HEK293 (cell line): Measurements from ENCODE around the gene PPFIA4.

Experiments used
- CTCF ChIA-PET: fragments of 350-600 bp; formaldehyde crosslinking; extraction: SDS; loops from one replicate; lab custom pipeline; 2021; ENCODE audit warnings: antibody characterized with exemption; lab: Yijun Ruan, JAX
- POLR2A ChIA-PET: fragments of 300-600 bp; formaldehyde crosslinking; extraction: SDS; loops from one replicate; lab custom pipeline; 2020; ENCODE audit warnings: antibody characterized with exemption, inconsistent platforms; lab: Yijun Ruan, JAX
- H3K27ac ChIP-seq: fragments of 200-500 bp; sonication (Bioruptor generic); 2 replicates; pipeline ENCODE4 v1.5.1; 2014; ENCODE audit warnings: low read depth, low read length, control low read depth, inconsistent platforms; ENCODE audit errors: extremely low read depth
- H3K36me3 ChIP-seq, 2 experiments: fragments of 200-500 bp in 1 of 2; sonication (Bioruptor generic) in 1 of 2; 1 replicate in 1 of 2; 2 replicates in 1 of 2; pipeline ENCODE4 v1.5.1; 2014 to 2017; ENCODE audit warnings: inconsistent platforms in 2 of 2, low read length in 2 of 2; ENCODE audit not compliant: control insufficient read depth in 2 of 2, insufficient read depth in 1 of 2
- H3K4me1 ChIP-seq: fragments of 200-500 bp; sonication (Bioruptor generic); 2 replicates; pipeline ENCODE4 v1.5.1; 2014; ENCODE audit warnings: mild to moderate bottlenecking, low read length, inconsistent platforms; ENCODE audit not compliant: control insufficient read depth, insufficient read depth
- H3K4me3 ChIP-seq: 2 replicates; pipeline ENCODE4 v1.5.1; 2011; ENCODE audit warnings: low read depth, mild to moderate bottlenecking, control low read depth, low read length, moderate library complexity
- H3K9me3 ChIP-seq: fragments of 200-500 bp; sonication (Bioruptor generic); 2 replicates; pipeline ENCODE4 v1.5.1; 2014; ENCODE audit warnings: low read depth, low read length, inconsistent platforms; ENCODE audit not compliant: control insufficient read depth, insufficient read depth
- BCL11B ChIP-seq: fragments of 450-650 bp; formaldehyde crosslinking; IDR thresholded peaks from 2 replicates; pipeline ENCODE4 v1.5.1; 2016; ENCODE audit warnings: low read depth, missing biosample characterization, missing genetic modification characterization
- PBX3 ChIP-seq: sonication (generic); formaldehyde crosslinking; IDR thresholded peaks from 2 replicates; pipeline ENCODE4 v1.8.1; 2022; ENCODE audit warnings: mild to moderate bottlenecking, moderate library complexity, missing genetic modification reagents
- SP7 ChIP-seq: fragments of 450-650 bp; formaldehyde crosslinking; IDR thresholded peaks from 2 replicates; pipeline ENCODE4 v1.5.1; 2016; ENCODE audit warnings: missing biosample characterization, missing genetic modification characterization
- TRIM28 ChIP-seq: IDR thresholded peaks from 2 replicates; pipeline ENCODE4 v1.6.1; 2011; ENCODE audit warnings: low read length, control low read depth, borderline replicate concordance
- WT1 ChIP-seq: fragments of 450-650 bp; formaldehyde crosslinking; IDR thresholded peaks from 2 replicates; pipeline ENCODE4 v1.5.1; 2016; ENCODE audit warnings: missing biosample characterization, missing genetic modification characterization
- ZBTB11 ChIP-seq: fragments of 450-650 bp; formaldehyde crosslinking; conservative IDR thresholded peaks from 2 replicates; pipeline ENCODE4 v1.5.1; 2016; ENCODE audit warnings: low read depth, missing biosample characterization, missing genetic modification characterization
- ZNF16 ChIP-seq: fragments of 450-650 bp; formaldehyde crosslinking; IDR thresholded peaks from 2 replicates; pipeline ENCODE4 v1.5.1; 2016; ENCODE audit warnings: low read depth, missing biosample characterization, missing genetic modification characterization
- ZNF184 ChIP-seq: fragments of 450-650 bp; IDR thresholded peaks from 2 replicates; pipeline ENCODE4 v1.5.1; 2018; ENCODE audit warnings: missing biosample characterization, mild to moderate bottlenecking, missing genetic modification characterization
- ZNF280C ChIP-seq: fragments of 450-650 bp; formaldehyde crosslinking; IDR thresholded peaks from 2 replicates; pipeline ENCODE4 v1.5.1; 2016; ENCODE audit warnings: missing biosample characterization, missing genetic modification characterization
- ZNF341 ChIP-seq: fragments of 450-650 bp; formaldehyde crosslinking; IDR thresholded peaks from 2 replicates; pipeline ENCODE4; 2016; ENCODE audit warnings: low read depth, missing biosample characterization, missing genetic modification characterization
- ZNF391 ChIP-seq: fragments of 450-650 bp; formaldehyde crosslinking; IDR thresholded peaks from 2 replicates; pipeline ENCODE4 v1.5.1; 2016; ENCODE audit warnings: low read depth, missing biosample characterization, missing genetic modification characterization, borderline replicate concordance
- ZNF398 ChIP-seq: fragments of 450-650 bp; formaldehyde crosslinking; IDR thresholded peaks from 2 replicates; pipeline ENCODE4 v1.5.1; 2017; ENCODE audit warnings: missing biosample characterization, missing genetic modification characterization
- ZNF449 ChIP-seq: fragments of 450-650 bp; formaldehyde crosslinking; IDR thresholded peaks from 2 replicates; pipeline ENCODE4 v1.5.1; 2017; ENCODE audit warnings: missing biosample characterization, mild to moderate bottlenecking, missing genetic modification characterization, moderate library complexity
- ZNF549 ChIP-seq: fragments of 450-650 bp; IDR thresholded peaks from 2 replicates; pipeline ENCODE4 v1.5.1; 2018; ENCODE audit warnings: missing biosample characterization, missing genetic modification characterization, mild to moderate bottlenecking, inconsistent platforms, moderate library complexity
- ZNF585B ChIP-seq: fragments of 450-650 bp; formaldehyde crosslinking; IDR thresholded peaks from 2 replicates; pipeline ENCODE4 v1.5.1; 2016; ENCODE audit warnings: missing biosample characterization, missing genetic modification characterization
- ZNF600 ChIP-seq: fragments of 450-650 bp; formaldehyde crosslinking; IDR thresholded peaks from 2 replicates; pipeline ENCODE4 v1.5.1; 2016; ENCODE audit warnings: missing biosample characterization, missing genetic modification characterization
- ZNF768 ChIP-seq: fragments of 450-650 bp; formaldehyde crosslinking; IDR thresholded peaks from 2 replicates; pipeline ENCODE4 v1.5.1; 2018; ENCODE audit warnings: missing biosample characterization, mild to moderate bottlenecking, missing genetic modification characterization

The PPFIA4 gene

GRCh38 chr1:203117611-203118575 is 91.6 kb downstream of the PPFIA4 start (continued):
- TF ChIP-seq ZBTB11 (tag by site-specific recombination), result no peak
- TF ChIP-seq ZNF398 (tag by site-specific recombination), result peak; percentile 43; the same call in 1 of the 2 replicates
- no peak for TF ChIP-seq PBX3 (CRISPR knock-in tag)
- TF ChIP-seq TRIM28, result no peak
- TF ChIP-seq ZNF16, result no peak
- no peak for TF ChIP-seq BCL11B (tag by site-specific recombination)
- no peak for TF ChIP-seq ZNF391
- 0 out of 2 replicates have a peak, but pooled peaks have one; percentile 21 for TF ChIP-seq ZNF600 (tag by site-specific recombination)

GRCh38 chr1:203120325-203121153 is 94.2 kb downstream of the PPFIA4 start:
- TF ChIP-seq WT1 (no peak), ZNF585B (tag by site-specific recombination) (no peak), ZNF549 (tag by site-specific recombination) (no peak), ZNF184 (tag by site-specific recombination) (no peak), SP7 (no peak), ZNF341 (no peak), ZNF449 (tag by site-specific recombination) (no peak), ZNF280C (tag by site-specific recombination) (no peak), ZNF768 (tag by site-specific recombination) (no peak)
- no peak overlapping the region for H3K4me3 ChIP-seq
- H3K27ac ChIP-seq, result no peak overlapping the region
- H3K4me1 ChIP-seq, result no peaks in the 10 kb centered on the region
- CTCF ChIA-PET, result interaction anchor here (0.9 to 13.6 kb wide), 10 partner anchors 8 to 148 kb away, joined by 3 to 226 read pairs (median 5); no protein-coding TSS in a partner anchor
- H3K9me3 ChIP-seq, result no peaks in the 10 kb centered on the region
- POLR2A ChIA-PET, result no interaction called here
- H3K36me3 ChIP-seq, result no peaks in the 10 kb centered on the region
